HL-60 (cell line): ENCODE measurements around the gene SAMD14.

Source experiments
- CTCF ChIP-seq: IDR thresholded peaks from one replicate; pipeline ENCODE4 v1.5.1; 2011; ENCODE audit warnings: low read length, control low read depth, inconsistent platforms; ENCODE audit not compliant: insufficient read depth
- GABPA ChIP-seq: IDR thresholded peaks from 2 replicates; pipeline ENCODE4 v1.6.1; 2012; ENCODE audit warnings: low read depth
- POLR2AphosphoS5 ChIP-seq: IDR thresholded peaks from 2 replicates; pipeline ENCODE4 v1.6.1; 2012; ENCODE audit warnings: low read depth
- SPI1 ChIP-seq: IDR thresholded peaks from 2 replicates; pipeline ENCODE4 v1.6.1; 2012; ENCODE audit warnings: low read depth, mild to moderate bottlenecking, borderline replicate concordance
- TF ChIP-seq, protein P1 (sequence below): IDR thresholded peaks from 2 replicates; pipeline ENCODE4 v1.6.1; 2012; ENCODE audit warnings: low read depth; ENCODE audit not compliant: insufficient replicate concordance

- no peak for TF ChIP-seq CTCF
- no peak for TF ChIP-seq GABPA
- no peak for TF ChIP-seq POLR2AphosphoS5
- TF ChIP-seq, protein P1, sequence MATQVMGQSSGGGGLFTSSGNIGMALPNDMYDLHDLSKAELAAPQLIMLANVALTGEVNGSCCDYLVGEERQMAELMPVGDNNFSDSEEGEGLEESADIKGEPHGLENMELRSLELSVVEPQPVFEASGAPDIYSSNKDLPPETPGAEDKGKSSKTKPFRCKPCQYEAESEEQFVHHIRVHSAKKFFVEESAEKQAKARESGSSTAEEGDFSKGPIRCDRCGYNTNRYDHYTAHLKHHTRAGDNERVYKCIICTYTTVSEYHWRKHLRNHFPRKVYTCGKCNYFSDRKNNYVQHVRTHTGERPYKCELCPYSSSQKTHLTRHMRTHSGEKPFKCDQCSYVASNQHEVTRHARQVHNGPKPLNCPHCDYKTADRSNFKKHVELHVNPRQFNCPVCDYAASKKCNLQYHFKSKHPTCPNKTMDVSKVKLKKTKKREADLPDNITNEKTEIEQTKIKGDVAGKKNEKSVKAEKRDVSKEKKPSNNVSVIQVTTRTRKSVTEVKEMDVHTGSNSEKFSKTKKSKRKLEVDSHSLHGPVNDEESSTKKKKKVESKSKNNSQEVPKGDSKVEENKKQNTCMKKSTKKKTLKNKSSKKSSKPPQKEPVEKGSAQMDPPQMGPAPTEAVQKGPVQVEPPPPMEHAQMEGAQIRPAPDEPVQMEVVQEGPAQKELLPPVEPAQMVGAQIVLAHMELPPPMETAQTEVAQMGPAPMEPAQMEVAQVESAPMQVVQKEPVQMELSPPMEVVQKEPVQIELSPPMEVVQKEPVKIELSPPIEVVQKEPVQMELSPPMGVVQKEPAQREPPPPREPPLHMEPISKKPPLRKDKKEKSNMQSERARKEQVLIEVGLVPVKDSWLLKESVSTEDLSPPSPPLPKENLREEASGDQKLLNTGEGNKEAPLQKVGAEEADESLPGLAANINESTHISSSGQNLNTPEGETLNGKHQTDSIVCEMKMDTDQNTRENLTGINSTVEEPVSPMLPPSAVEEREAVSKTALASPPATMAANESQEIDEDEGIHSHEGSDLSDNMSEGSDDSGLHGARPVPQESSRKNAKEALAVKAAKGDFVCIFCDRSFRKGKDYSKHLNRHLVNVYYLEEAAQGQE, result no peak
- no peak for TF ChIP-seq SPI1
These were observed 36.7 kb downstream of the SAMD14 start for GRCh38 chr17:50093246-50093645.
